HL-60/S4 (cell line): ENCODE data around the gene SH3BP4.

Experiments
- in situ Hi-C: fragments of 300-500 bp; cut with MboI; formaldehyde crosslinking; loops from 2 replicates; pipeline ENCODE4 v1.14.3; 2022; ENCODE audit warnings: low sequenced_read_pairs

The SH3BP4 gene

DNA sequence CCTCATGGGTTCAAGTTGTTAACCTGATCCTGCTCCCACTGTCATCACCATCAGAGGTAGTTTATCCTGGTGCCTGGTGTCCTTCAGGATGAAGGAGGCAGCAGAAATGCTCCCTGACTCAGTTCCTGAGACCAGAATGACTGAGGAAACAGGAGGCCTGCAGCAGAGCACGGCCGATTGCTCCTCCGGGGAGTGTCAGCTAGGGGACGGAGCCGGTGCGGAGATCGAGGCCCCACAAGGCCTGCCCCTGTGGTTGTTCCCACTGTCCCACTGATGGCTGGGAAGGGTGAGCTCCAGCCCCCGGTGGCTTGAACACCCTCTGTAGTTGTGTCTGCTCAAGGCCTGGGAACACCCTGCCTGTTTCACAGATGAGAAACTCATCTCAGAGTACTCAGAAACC lies 45.6 kb downstream of the SH3BP4 start:
- in situ Hi-C loops = no loop called here

DNA sequence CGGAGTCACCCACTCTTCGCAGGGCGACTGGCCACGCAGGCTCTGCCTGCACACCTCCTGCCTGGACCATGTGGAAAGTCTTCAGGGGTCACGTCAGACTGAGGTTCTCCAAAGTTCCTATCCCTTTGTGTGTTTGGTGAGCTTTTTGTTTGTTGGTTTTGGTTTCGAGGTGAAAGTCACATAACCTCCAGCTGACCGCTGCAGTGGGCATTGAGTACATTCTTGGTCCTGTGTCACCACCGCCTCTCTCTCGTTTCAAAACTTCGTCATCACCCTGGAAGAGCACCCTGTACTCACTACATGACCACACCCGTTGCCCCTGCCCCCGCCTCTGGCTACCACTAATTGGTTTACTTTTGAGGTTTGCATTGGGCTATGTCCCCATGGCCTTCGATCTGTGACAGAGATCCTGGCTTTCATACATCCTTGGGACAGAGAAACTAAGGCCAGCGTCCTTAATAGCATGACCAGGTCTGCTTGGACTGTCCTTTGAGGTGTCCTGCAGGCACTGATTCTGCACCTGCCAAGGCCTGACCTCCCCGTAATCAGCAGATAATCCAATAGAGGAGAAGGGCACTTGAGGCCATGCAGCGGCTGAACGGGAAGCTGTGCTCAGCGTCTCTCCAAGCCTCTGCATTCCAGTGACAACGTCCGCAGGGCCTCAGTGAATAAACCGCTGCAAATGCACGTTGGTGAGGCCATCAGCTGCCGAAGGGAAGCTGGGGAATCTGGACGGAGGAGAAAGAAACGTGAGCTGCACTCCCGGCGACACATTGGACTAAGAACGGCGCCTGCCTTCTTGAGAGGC lies 46.8 kb downstream of the SH3BP4 start:
- in situ Hi-C loops = no loop called here

DNA sequence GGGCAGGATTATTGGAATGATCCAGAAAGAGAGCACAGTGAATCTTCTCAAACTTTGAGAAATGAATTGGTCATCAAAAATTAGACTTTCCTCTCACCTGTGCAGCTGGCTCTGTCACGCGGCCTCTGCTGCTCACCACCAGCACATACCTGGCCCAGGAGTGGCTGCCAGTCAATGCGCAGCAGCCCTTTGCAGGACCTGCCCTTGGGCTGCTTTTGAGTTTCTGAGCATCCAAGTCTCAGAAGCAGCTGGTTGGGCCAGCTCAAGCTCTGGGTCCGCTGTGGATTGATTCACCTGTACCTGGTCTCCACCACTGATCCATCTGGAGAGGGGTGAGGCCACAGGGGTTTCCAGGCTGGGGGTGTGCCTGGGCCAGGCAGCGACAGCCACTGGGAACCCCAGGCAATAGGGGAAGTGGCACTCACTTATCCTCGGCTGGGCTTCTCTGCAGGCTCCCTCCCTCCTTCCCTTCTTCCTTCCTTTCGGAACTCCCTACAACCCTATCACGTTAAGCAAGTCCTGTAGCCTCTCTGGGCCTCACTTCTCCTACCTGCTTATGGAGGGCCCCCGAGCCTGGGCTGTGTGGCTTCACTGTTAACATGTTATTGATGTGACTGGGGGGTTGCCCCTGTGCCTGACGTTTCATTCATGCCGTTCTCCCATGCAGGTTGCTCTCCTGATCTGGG lies 48.1 kb downstream of the SH3BP4 start:
- in situ Hi-C loops = no loop called here

DNA sequence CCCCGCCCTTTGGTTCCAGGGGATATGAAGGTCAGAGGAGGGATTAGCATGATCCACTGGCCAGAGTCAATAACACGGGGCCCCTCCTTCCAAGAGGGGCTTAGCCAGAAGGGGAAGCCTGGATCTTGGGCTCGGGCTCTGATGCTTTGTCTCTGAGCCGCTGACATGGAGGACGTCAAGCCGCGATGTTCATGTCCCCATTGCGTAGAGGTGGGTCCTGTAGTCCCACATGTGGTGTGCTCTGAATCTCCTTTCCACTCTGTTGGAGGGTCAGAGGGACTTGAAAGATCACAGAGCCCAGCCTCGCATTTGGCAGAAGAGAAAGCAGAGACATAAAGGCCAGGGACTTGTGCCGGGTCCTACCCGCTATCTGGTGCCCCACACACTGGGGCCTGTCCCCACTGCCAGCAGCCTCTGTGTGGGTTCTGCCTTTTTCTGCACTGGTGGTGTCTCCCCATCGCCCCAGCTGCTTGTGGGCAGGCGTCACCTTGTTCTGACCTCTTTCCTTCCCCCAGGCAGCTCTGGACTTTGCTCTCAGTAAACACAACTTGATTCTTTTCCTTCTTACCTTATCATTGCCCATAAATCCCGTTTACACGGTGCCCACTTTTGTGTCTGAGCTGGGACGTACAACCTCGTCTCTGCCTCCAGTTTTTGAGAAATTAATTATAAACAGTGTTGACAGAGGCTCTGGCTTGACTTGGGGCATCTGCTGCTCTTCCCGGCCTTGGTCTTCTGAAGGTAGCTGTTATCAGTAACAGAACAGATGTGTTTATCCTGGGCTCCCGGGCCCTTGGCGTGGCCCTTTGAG lies 48.8 kb downstream of the SH3BP4 start:
- in situ Hi-C loops = no loop called here

DNA sequence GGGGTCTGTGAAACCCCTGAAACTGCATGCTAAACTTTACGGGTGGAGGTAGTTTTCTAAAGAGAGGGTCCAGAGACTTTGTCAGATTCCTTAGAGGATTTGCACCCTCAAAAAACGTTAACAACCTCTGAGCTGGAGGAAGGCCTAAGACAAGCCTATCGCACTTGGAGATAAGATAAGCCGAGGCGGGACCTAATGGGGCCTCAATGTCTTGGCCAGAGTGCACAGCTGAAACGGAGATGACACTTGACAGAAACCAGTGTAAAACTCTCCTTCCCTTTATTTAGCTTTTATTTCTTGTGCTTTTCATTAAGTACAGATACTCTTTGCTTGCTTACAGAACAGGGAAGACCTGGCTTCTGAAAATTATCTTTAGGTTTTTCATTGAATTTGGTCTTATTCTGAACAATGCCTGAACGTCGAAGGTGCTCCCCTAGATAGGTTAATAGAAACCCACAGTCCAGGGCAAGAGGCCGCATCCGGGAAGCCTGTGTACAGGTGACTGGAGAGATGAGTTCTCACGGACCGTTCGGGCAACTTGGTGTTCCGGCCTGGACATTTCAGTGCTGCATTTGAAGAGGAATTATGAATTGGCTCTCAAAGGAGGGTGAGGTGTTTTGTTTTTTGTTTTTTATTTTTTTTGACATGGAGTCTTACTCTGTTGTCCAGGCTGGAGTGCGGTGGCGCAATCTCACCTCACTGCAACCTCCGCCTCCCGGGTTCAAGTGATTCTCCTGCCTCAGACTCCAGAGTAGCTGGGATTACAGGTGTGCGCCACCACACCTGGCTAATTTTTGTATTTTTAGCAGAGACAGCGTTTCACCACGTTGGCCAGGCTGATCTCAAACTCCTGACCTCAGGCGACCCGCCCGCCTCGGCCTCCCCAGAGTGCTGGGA lies 49.7 kb downstream of the SH3BP4 start:
- in situ Hi-C loops = no loop called here

DNA sequence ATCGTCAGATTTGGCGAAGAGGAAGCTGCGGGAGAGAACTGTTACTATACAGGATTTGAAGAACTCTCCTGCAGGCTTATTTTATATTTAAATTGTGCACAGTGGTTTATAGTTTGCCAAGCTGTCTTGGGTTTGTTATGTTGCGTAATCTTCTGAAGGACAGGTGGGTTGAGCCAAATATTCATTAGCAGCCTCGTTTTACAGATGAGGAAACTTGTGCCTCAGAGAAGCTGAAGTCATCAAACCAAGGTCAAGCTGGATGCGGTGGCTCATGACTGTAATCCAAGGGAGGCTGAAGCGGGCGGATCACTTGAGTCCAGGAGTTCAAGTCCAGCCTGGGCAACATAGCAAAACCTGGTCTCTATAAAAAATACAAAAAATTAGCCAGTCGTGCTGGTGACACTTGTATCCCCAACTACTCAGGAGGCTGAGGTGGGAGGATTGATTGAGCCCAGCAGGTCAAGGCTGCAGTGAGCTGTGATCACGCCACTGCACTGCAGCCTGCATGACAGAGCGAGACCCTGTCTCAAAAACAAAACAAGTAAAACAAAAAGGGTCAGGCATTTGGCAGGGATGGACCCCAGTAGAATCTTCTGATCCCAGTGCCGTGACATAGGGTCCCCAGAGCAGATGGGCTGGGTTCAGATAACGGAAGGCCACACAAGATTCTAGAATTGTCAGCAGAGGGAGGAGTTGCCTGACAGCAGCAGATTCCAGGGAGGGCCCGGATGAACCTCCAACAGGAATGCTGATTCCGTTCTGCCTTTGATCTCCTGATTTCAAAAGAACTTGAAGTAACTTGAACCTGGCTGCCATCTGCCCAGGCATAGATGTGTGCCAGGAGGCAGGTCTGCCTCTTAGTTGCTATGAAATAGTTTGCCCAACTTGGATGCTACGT lies 50.6 kb downstream of the SH3BP4 start:
- in situ Hi-C loops = no loop called here

DNA sequence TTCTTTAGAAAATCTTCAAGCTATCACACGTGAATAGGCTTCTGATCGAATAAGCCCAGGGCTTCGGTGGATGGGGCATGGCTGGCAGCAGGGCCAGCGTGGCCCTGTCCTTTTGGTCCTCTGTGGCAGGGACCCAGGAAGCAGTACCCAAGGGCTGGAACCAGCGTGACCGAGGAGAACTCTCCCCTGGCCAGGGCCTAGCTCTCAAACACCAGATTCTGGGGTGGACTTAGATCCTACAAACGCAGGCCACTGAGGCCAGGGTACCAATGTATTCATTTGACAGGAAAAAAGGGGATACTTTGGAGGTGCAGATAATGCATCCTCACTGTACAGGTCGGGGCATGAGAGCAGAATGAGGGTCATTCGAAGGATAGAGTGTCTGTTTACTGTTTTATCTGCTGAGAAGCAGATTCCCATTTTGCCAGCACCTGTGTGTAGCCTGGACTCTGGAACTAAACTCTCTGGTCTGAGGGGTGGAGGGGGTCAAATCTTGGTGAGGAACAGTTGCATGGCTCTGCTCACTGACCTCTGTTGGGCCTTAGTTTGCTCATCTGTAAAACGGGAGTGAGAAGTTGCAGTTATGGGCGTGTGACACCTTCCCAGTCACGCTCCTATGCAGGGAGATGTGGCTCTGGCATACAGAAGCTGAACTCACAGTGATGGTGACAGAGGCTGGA lies 51.4 kb downstream of the SH3BP4 start:
- in situ Hi-C loops = no loop called here

DNA sequence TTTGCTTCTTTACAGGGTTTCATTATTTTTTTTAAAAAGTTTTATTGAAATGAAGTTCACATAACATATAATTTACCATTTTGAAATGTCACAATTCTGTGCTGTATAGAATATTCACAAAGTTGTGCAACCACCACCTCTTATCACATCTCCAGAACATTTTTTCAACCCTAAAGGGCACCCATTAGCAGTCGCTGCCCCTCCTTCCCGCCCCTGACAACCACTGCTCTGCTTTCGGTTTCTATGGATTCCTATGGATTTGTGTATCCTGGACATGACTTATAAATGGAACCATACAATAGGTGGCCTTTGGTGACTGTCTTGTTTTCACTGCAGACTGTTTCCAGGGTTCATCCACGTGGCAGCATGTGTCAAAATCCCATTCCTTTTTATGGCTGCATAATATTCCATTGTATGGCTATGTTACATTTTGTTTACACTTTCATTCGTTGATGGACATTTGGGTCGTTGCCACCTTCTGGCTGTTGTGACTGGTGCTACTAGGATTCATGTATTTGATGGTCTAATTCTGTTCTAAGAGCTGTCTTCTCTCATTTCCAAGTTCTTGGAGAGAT lies 52.6 kb downstream of the SH3BP4 start:
- in situ Hi-C loops = no loop called here

DNA sequence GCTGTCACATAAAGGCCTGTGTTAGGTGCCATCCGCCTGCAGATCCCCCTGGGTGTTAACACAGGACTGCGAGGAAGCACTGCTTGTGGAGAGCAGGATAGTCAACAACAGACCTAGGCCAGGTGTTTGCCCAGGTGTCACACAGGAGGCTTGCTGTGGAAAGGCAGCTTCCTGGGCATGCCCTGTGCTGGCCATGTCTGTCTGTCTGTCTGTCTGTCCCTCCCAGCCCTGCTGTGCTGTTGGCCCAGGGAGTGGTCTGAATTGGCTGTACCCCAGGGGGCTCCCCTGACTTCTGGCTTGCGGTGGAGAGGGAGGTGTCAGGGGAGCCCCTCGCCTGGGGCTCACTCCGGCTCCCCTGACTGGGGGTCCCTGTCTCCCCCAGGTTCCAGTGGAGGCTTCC lies 53.2 kb downstream of the SH3BP4 start:
- in situ Hi-C loops = no loop called here

DNA sequence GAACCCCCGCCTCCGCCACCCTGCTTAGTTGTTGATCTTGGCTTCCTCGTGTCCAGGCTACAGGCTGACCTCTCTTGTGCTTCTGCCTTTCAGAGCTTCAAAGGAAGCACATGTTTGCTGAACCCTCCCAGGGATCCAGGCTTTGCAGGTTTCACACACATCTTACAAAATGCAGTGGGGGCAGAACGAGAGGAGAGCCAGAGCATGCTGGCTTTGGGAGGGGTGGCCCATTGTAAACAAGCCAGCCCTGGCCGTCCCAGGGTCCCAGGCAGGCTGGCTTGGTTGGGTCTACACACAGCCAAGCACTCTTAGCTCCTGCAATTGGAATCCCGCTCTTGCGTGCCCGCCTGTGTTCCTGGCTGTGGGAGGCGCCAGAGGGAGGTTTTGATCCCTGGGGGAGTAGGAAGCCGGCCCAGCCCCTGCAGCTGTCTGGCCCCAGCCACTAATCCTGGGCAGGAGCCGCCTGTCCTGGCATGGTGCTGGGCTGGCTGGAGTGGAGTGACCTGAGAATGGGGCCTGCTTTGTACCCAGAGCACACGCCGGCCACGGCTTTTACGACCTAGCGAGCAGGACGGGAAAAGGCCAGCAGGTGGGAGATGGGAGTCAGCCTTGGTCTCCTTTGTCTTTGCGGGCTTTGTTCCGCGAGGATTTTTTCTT lies 53.9 kb downstream of the SH3BP4 start:
- in situ Hi-C loops = no loop called here

DNA sequence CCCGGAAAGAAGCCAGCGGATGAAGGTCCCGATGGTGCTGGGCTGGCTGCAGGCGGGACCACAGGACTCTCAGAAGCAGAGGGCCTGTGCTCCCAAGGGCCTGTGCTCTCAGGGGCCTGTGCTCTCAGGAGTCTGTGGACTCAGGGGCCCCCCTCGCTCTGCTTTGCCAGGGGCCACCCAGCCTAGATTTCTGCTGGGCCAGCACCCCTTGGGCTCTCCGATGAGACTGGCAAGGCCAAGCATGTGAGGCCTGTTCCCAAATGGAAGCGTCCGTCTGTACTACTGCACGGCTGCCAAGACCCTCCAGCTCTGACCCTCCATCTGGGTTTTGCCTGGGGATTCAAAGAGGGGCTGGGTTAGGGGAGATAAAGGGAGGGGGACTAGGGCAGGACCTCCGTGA lies 54.6 kb downstream of the SH3BP4 start:
- in situ Hi-C loops = no loop called here

DNA sequence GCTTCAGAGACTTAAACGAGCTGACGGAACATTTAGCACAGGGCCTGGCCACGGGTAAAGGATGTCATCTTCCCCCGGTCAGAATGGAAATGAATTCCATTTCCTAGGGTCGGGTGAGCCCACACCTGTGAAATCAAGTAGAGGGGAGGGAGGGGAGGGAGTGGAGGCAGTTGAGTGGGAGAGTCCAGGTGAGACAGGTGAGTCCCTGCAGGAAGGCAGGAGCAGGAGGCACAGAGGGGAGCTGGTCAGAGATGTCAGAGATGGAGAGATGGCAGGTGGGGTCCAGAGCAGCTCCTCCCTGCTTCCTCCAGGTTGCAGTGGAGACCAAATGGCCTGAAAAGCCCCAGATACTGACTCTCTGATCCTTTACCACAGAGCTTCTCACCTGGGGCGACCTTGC lies 55.2 kb downstream of the SH3BP4 start:
- in situ Hi-C loops = no loop called here

DNA sequence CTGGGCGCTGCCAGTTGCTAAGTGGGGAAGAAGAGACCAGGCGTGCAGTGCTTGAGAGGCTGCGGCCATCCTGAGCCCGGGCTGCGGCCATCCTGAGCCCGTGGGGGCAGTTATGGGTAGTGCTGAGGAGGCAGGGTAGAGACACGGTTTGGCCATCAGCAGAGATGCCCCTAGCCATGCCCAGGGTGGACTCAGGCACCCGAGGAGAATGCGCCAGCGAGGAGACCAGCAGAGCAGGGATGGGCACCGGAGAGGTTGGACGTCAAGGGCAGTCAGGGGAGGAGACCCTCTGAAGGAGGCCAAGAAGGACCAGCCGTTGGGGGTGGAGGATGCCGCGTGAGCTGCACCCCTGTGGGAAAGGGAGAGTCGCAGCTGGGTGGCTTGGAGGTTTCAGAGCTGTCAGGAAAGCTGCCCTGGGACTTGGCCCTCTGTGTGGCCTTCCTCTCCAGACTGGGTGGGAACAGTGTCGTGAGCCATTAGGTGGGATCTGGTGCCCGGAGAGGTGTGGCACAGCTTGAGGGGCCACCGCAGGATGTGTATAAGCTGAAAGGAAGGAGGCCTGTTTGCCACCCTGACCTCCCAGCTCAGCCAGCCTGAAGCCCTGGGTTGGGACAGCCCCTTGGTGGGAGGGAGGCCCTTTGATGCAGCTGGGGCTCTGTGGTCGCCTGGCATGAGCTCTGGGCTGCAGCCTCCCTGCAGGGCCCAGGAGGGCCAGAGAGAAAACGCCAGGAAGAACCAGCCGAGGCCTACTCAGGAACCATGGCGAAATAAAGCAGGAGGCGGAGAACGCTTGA lies 56.0 kb downstream of the SH3BP4 start:
- in situ Hi-C loops = no loop called here

DNA sequence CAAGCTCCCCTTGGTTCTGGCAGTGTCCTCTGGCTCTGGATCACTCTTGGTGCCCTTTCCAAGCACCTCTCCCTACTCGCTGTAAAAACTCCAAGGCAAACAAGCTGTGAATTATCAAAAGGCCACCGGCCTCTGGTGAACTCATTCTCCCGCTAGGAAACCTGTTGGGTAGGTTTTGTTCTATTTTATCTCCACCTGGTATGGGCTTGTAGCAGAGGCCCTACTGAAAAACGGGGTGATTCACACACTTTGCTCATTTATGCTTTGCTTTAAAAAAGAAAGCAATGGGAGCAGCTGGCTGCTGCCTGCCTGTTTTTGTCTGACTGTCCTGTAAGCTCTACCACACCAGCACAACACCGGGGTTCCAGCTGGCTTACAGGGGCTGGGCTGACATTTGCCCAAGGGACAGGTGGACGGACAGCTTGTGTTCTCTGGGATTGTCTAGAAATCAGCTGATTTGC lies 56.8 kb downstream of the SH3BP4 start:
- in situ Hi-C loops = no loop called here

DNA sequence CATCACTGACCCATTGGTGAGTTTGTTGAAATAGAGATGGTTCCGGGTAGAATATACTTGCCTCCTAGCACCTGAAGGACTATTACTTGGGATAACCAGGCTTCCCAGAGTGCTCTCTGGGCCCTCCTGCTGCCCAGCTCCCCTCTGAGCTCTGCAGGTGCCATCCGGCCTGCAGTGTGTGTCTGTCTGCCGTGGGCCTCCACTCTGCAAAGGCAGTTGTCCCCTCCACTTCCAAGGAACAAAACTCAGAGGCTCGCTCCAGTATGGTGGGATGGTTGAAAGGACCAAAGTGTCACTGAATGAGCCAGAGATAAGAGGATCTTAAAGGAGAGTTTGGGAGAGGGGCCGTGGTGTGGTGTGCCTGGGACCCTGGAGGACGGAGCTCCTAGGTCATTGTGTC lies 57.3 kb downstream of the SH3BP4 start:
- in situ Hi-C loops = no loop called here

DNA sequence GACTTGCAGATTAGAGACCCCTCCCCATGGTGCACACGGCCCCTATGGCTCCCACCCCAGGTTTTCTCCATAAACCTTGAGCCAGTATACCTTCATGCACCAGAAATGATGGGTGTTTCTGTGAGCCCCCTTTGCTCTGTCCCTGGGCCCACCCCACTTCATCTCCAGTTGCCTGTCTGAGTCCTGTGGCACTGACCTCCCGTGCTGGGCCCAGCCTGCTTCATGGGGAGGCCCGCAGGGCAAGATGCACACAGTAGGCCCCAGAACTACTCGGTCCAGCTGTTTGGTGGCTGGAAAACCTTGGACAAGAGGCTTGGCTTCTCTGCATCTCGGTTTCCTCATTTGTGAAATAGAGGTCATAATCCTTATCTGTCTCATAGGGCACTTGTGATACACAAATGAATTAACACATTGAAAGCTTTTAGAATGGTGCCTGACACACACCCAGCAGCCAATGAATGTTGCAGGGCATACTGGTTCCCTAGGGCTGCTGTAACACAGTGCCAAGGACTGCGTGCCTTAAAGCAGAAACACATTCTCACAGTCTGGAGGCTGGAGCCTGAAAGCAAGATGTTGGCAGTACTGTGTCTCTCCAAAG lies 58.4 kb downstream of the SH3BP4 start:
- in situ Hi-C loops = no loop called here

DNA sequence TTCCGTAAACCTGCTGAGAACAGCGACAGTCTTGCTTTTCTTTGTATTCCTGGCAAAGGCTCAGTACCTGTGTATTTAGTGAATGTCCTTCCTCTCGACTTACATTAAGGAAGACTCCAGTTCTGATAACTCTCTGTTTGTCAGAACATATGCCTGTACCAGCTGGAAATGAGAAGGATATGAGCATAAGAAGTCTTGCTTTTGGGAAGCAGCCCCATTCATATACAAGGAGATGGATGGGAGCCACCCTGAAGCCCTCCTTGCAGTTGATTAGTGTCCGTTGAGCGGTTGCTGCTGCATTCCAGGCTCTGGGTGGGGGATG lies 59.8 kb downstream of the SH3BP4 start:
- in situ Hi-C loops = no loop called here
